NCI-H2227 treated with DMSO at 0.1 percent for 48 hours (cell line): ENCODE data around the gene RYK.

Experiments used
- DNase-seq: peaks from one replicate; lab custom pipeline; 2025; lab: John Stamatoyannopoulos, UW

Gene RYK

DNA sequence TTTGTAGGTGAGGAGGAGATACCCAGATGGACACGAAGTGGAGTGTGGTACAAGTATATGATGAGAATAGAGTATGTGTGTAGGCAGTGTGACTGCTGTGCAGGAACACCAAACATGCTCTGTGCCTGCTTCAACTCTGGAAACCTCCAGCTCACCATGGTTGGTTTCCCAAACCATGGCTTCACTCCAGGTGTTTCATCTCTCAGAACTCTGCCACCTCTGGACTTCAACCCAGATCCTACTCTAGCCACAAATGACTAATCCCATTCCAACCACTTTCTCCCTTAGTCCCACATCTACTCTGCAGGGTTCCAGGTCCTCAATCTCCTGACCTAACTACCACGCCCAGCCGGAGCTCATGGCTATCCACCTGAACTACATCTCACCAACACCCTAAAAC is 102.1 kb downstream of the RYK start:
- DNase-seq: no peak

DNA sequence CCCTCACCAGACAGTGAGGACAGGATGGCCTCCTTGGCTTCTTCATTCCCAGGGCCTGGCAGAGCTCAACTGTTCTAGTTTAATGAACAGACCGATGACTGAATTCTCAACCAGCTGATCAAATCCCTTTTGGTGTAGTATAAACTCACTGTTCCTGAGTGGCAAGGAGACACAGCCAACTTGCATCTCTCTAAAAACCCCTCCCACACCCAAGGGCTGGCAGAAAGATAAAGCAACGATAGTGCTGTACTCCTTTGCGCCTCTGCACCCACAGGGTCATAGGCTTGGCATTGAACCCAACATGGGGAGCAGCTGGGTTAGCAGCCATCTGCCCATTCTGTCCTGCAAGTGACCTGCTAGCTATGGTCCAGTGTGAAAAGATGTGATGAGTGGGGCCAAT is 103.2 kb downstream of the RYK start:
- DNase-seq: no peak

DNA sequence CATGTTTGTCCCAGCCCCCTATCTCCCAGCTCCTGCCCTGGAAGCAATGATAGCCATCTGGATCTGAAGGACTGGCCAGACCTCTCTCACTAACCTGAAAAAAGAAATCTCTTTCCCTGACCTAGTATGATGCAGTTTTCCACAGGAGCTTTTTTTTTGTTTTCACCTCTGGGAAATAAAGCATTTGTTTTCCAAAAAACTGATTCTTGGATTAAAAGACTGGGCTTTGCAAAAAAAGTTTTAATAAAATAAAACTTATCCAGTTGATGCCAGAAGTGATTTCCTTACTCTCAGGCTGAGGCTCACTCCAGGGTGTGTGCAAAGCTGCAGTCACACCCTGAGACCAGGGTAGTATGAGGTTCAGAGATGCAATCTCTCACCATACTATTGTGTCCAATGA is 104.0 kb downstream of the RYK start:
- DNase-seq: no peak

DNA sequence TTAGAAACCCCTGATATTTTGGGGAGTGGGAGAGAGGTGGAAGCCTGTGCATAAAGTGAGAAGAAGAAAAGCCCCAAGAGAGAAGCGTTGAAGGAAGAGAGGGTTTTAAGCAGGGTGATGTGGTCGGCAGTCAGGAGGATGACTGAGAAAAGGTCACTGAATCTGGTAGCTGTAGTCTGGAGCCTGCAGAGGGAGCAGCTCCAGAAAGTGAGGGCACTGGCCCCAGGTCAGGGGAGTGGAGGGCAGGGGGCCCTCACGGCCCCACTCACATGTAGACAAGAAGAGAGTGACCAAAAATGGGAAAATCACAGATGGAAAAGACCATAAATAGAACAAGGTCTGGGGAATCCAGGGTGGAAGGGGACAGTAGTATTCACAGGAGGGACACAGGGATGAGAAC is 105.5 kb downstream of the RYK start:
- no peak for DNase-seq

DNA sequence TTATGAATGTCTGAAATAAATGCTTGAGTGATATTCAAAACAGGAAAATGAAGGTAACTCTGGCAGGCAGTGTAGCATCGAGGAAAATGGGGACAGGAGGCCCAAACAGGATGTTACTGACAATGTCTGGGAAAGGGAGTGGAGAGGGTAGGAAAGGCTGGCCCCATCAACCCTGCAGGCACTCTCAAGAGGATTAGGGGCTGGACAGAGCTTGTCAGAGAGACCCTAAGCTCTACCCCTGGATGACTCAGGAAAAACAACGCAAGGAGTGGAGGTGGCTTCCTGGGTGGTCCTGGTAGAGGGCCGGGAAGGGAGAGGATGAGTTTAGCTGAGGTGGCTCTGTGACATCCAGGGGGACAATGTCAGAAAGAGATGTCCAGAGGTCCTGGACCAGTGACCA is 106.0 kb downstream of the RYK start:
- no peak for DNase-seq

DNA sequence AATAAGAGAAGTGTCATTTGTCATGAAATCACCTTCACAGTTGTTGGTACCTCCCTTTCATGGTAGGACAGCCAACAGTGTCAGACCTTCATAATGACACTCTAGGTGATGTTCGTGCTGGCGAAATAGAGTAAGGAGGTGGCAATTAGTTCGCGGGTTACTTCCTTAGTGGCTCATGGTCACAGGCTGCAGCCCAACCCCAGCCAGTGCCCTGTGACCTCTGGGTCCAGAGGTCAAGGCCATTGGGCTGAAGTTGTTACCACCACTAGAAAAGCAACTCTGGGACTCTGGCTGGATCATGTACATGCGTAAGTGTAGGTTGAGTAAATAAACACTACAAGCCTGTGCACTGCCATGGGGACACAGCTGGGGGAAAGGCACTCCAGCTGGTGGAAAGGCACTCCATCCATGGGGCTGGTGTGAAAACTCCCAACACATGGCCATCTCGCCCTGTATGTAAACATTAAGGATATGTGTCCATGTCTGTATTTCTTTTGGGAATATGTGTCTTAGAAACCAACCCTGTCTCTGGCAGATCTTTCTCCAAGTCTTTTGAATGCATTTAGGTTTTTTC is 106.7 kb downstream of the RYK start:
- DNase-seq: no peak

DNA sequence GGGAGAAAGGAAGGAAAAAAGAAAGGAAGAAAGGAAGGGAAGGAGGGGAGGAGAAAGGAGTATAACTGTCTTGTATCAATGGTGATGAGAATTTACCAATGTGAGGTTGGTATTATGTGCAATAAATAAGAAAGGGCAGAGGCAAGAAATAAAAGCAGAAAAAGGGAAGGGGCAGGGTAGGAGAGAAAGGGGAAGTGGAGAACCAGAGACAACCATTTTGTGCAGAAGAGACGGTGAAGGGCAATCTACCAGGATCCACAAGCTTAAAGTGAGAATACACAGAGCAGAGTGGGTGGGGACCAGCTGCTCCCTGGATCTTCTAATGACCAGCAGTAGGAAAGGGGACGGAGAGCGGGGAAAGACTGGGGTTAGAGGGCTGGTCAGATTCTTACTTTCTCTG is 114.1 kb downstream of the RYK start:
- DNase-seq: no peak

DNA sequence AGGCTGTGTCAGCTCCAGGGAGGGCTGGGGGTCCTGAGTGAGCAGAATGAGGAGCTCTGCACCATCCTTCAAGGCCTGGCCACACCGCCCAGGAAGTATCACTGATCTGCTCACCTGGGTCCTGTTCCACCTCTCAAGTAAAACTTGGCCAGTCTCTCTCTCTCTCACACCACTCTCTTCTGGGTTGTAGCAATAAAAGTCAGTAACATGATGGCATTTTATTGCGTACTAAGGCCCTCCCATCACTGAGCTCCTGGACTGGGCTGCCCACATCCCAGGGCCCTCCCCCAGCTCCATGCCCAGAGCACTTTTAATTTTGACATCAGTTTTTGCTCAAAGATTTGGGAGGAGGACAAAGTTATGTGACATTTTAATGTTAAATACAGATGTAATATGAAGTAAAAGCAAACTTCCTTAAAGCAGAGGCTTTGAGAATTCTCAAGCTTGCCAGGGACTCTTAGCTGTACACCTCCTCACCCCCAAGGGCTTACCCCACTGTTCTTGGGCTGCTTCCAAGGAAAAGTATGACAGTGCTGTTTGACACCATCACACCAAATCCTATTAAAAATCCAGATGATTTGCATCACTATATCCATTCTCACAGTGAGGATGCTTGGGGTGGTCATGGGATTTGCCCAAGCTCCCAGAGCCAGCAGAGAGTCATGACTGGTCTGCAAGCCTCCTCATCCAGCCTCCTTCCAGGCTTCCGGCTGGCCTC is 115.8 kb downstream of the RYK start:
- DNase-seq: no peak

DNA sequence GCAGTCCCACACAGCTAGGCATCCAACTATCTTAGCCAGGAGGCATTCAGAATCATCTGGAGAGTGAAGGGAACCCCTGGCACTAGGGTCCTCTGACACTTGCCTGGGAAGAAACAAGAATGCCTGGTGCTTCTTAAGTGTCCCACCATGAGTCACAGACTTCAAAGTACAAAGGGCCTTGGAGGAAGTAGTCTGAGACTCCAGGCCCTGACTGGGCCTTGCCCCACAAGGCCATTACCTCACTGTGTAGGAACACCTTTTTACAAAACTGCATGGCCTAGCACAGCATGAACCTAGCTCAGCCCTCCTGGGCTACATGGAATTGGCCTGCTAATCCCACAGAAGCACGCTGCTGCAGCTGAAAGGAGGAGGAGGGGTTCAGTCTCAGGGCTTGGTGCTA is 116.4 kb downstream of the RYK start:
- DNase-seq: no peak

DNA sequence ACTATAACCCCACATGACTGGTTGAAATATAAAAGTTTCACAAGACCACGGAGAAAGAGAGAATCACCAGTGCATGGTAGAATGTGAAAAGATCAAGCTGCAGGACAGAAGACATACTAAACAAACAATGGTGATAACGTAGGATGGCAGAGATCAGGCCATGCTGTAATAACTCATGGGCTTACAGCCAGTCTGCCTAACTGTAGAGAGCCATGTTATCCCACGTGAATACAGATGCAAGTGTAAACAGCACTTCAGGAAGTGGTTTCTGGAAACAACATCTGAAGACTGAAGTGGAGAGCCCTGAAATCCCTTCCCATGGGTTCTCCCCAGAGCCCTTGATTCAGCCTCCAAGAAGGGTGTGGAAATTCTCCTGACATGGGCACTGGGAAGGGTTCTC is 117.7 kb downstream of the RYK start:
- DNase-seq: no peak

DNA sequence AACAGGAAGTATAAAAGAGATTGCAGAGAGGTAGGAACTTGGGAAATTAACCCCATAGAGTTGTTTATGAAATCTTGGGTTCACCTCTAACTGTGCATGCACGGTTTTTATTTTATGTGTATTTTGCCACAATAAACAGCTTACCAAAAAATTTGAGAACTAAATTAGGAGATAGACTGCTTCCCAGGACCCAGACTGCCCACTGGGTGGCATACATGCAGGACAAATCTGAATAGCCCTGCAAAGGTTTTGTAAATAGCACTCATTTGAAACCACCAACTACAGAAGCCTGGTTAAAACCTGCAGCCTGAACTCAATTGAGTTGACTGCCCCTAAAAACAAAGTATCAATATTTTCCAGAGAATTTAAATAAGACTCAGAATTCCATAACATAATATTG is 124.5 kb downstream of the RYK start:
- DNase-seq: no peak

DNA sequence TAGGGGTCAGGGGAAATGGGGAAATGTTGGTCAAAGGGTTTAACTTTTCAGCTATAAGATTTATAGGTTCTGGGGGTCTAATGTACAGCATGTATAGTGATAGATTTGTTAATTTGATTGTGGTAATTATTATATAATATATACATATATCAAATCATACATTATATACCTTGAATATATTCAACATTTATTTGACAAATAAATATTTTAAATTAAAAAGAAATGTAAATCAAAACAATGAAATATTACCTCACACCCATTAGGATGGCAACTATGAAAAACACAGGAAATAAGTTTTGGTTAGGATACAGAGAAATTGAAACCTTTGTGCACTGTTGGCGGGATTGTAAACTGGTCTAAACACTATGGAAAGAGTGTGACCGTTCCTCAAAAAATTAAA is 135.9 kb downstream of the RYK start:
- DNase-seq: no peak

DNA sequence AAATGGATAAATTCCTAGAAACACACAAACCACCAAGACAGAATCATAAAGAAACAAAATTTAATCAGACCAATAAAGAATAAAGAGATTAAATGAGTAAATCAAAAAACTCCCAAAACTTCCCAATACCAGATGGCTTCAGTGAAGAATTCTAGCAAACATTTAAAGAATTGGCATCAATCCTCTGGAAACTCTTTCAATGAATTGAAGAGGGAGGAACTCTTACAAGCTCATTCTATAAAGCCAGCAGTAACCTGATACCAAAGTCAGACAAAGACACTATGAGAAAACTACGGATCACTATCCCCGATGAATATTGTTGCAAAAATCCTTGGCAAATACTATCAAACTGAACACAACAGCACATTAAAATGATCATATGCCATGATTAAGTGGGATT is 139.0 kb downstream of the RYK start:
- no peak for DNase-seq

DNA sequence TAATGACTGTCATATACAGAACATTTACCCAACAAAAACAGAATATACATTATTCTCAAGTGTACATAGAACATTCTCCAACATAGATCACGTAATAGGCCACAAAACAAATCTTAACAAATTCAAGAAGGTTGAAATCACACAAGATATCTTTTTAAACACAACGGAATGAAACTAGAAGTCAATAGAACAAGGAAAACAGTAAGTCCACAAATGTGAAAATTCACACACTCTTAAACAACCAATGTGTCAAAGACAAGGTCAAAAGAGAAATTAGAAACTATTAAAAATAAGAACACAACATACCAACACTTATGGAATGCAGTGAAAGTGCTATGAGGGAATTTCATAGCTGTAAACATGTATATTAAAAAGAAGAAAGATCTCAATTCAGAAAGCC is 139.7 kb downstream of the RYK start:
- no peak for DNase-seq
